GM12878 (cell line): Measurements from ENCODE around the gene MMD2. TPM values are rescaled to one million over a fixed set of nuclear protein-coding genes. Genes with fewer than 3 reads are reported as not detected.

Experiments used
- ATAC-seq: fragments of 200-7000 bp; cut with Tn5 transposase; 3 replicates; pipeline ENCODE4 v1.9.1; 2020; ENCODE audit warnings: mild to moderate bottlenecking, moderate library complexity
- BruUV-seq: library from RNA; stranded (reverse); fragments of 400-500 nt; replicated peaks from 2 replicates; lab custom pipeline; 2021; lab: Mats Ljungman, UMichigan
- CTCF ChIA-PET: fragments of 300-600 bp; sonication (Branson Sonifier 250); formaldehyde crosslinking; extraction: SDS; loops from one replicate; lab custom pipeline; 2021; ENCODE audit warnings: inconsistent platforms; lab: Yijun Ruan, JAX
- POLR2A ChIA-PET: fragments of 350-600 bp; formaldehyde crosslinking; extraction: SDS; loops from one replicate; lab custom pipeline; 2021; ENCODE audit warnings: inconsistent platforms; lab: Charles Lee
- RAD21 ChIA-PET: fragments of 300-600 bp; sonication (Branson Sonifier 250); formaldehyde crosslinking; loops from one replicate; lab custom pipeline; 2023; ENCODE audit warnings: antibody characterized with exemption; ENCODE audit not compliant: unreplicated experiment; lab: Charles Lee
- SMC1A ChIA-PET: fragments of 300-600 bp; sonication (Branson Sonifier 250); formaldehyde crosslinking; loops from one replicate; lab custom pipeline; 2023; ENCODE audit not compliant: unreplicated experiment, uncharacterized antibody; lab: Charles Lee
- DNase-seq: peaks from one replicate; pipeline ENCODE4 v3.0.0-alpha.2; 2011; ENCODE audit warnings: low read depth, low spot score
- FAIRE-seq: peaks from 3 replicates; lab custom pipeline; 2011; peaks lifted over from hg19 to GRCh38; lab: Jason Lieb, UNC
- H2AFZ ChIP-seq: 2 replicates; pipeline ENCODE4 v1.6.0; 2011; ENCODE audit warnings: low read depth, low read length, control low read depth; ENCODE audit not compliant: control insufficient read depth
- H3K27ac ChIP-seq: 2 replicates; pipeline ENCODE4 v1.5.1; 2011; ENCODE audit warnings: control low read depth; ENCODE audit not compliant: control insufficient read depth, insufficient read depth
- H3K27me3 ChIP-seq, 2 experiments: replicated peaks in 1 of 2; 2 replicates each; pipeline versions ENCODE4 v1.6.0 to v1.6.1; 2011; ENCODE audit warnings: low read length in 1 of 2; ENCODE audit not compliant: control insufficient read depth in 2 of 2, insufficient read depth in 2 of 2
- H3K36me3 ChIP-seq, 2 experiments: 2 replicates each; pipeline ENCODE4 v1.5.1; 2011; ENCODE audit warnings: low read length in 1 of 2; ENCODE audit not compliant: control insufficient read depth in 2 of 2, insufficient read depth in 2 of 2
- H3K4me1 ChIP-seq: 2 replicates; pipeline ENCODE4 v1.6.1; 2011; ENCODE audit warnings: mild to moderate bottlenecking, low read length, moderate library complexity, mixed read lengths; ENCODE audit not compliant: control insufficient read depth, insufficient read depth
- H3K4me2 ChIP-seq: 2 replicates; pipeline ENCODE4 v1.6.0; 2011; ENCODE audit warnings: control low read depth; ENCODE audit not compliant: control insufficient read depth, insufficient read depth
- H3K4me3 ChIP-seq: fragments of 200-600 bp; sonication (generic); 2 replicates; pipeline ENCODE4 v1.5.1; 2016
- H3K79me2 ChIP-seq: 2 replicates; pipeline ENCODE4 v1.6.0; 2011; ENCODE audit warnings: low read length; ENCODE audit not compliant: control insufficient read depth, insufficient read depth
- H3K9ac ChIP-seq: 2 replicates; pipeline ENCODE4 v1.8.0; 2011; ENCODE audit warnings: low read length, control low read depth, mixed read lengths; ENCODE audit not compliant: control insufficient read depth, insufficient read depth
- H3K9me3 ChIP-seq: replicated peaks from 3 replicates; pipeline ENCODE4 v1.5.1; 2011; ENCODE audit warnings: mild to moderate bottlenecking, low read length; ENCODE audit not compliant: control insufficient read depth, insufficient read depth
- H4K20me1 ChIP-seq: 2 replicates; pipeline ENCODE4 v1.6.0; 2011; ENCODE audit not compliant: control insufficient read depth, insufficient read depth
- CEBPB ChIP-seq, 2 experiments: fragments of 150-350 bp in 1 of 2; IDR thresholded peaks; 2 replicates each; pipeline ENCODE4 v1.6.1; 2012 to 2014; ENCODE audit warnings: low read depth in 2 of 2, low read length in 2 of 2, borderline replicate concordance in 1 of 2, inconsistent platforms in 1 of 2
- E2F4 ChIP-seq: IDR thresholded peaks from 2 replicates; pipeline ENCODE4 v1.6.1; 2012; ENCODE audit warnings: low read depth, low read length, improper control_type of control experiment
- EED ChIP-seq: sonication (generic); IDR thresholded peaks from 2 replicates; pipeline ENCODE4 v1.6.1; 2016; ENCODE audit warnings: antibody characterized with exemption, low read depth
- MEF2A ChIP-seq: IDR thresholded peaks from 2 replicates; pipeline ENCODE4 v1.6.1; 2011; ENCODE audit warnings: low read depth, mild to moderate bottlenecking, low read length, moderate library complexity; ENCODE audit not compliant: insufficient read depth
- SIX5 ChIP-seq: IDR thresholded peaks from 2 replicates; pipeline ENCODE4 v1.6.1; 2011; ENCODE audit warnings: mild to moderate bottlenecking, low read depth, low read length, moderate library complexity; ENCODE audit not compliant: severe bottlenecking
- STAT1 ChIP-seq: fragments of 450-650 bp; conservative IDR thresholded peaks from 2 replicates; pipeline ENCODE4 v1.6.1; 2014; ENCODE audit warnings: antibody characterized with exemption, mild to moderate bottlenecking
- ZBED1 ChIP-seq: IDR thresholded peaks from 2 replicates; pipeline ENCODE4 v1.6.1; 2016; ENCODE audit warnings: borderline replicate concordance
- WGBS: methylation state at CpG from one replicate; pipeline ENCODE4 v1.1.6; 2016; ENCODE audit warnings: low lambda C conversion rate; ENCODE audit not compliant: insufficient replicate concordance, insufficient coverage; ENCODE audit errors: missing lambda C conversion rate; 5-methylcytosine and 5-hydroxymethylcytosine counted together
- in situ Hi-C: fragments of 300-500 bp; cut with MboI; formaldehyde crosslinking; loops from 9 replicates; pipeline ENCODE4 v1.14.3; 2018; ENCODE audit warnings: mixed read lengths
- intact Hi-C: fragments of 100-400 bp; cut with micrococcal nuclease; formaldehyde crosslinking; loops from one replicate; pipeline ENCODE4 v1.14.2; 2022; ENCODE audit not compliant: unreplicated experiment
- polyA plus RNA-seq, 11 experiments: library from polyadenylated mRNA; depleted of rRNA in 4 of 11; unstranded in 6 of 11; stranded (reverse) in 5 of 11; fragments of >200 nt; fragmentation: Nextera tagmentation in 4 of 11; fragmentation: Illumina TruSeq in 1 of 11; extraction: Ambion mirVana in 4 of 11; extraction: Trizol in 1 of 11; gene quantifications; 1 replicate in 1 of 11; 2 replicates in 10 of 11; pipeline versions ENCODE4 v1.2.1 to v1.2.3, GENCODE V29; 2011 to 2016; ENCODE audit warnings: inconsistent platforms in 2 of 11, missing spikeins in 2 of 11, low read depth in 1 of 11
- total RNA-seq, 4 experiments: library from RNA; depleted of rRNA in 3 of 4; stranded (reverse); fragments of >200 nt in 3 of 4; fragmentation: Illumina TruSeq in 1 of 4; extraction: Trizol in 1 of 4; gene quantifications; 2 replicates each; pipeline versions ENCODE4 v1.2.1 to v1.2.3, GENCODE V29; 2013 to 2021

The MMD2 gene
- total and polyA plus RNA-seq, 10 of the 15 experiments (the other 5 are each of a cell fraction or from before 2014, with no cell fraction given), result not detected

DNA sequence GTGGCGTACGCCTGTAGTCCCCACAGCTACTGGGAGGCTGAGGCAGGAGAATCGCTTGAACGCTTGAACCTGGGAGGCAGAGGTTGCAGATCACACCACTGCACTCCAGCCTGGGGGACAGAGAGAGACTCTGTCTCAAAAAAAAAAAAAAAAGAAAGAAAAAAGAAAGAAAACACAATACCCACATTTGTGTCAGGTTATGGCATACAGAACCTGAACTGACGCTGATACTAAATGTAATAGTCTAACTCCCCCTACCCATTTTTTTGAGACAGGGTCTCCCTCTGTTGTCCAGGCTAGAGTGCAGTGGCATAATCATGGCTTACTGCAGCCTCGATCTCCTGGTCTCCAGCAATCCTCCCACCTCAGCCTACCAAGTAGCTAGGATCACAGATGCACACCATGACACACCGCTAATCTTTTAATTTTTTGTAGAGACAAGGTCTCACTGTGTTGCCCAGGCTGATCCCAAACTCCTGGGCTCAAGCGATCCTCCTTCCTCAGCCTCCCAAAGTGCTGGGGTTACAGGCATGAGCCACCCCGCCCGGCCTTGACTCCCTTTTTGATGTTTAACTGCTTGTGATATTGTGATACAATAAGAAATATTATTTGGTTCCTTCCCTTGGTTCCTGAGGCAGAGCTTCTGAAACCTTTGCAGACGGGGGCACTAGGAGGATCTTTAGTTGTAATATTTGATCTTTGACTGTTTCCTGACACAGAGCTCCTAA, 6.5 kb upstream of the MMD2 start (continued):
- TF ChIP-seq ZBED1, result no peak
- TF ChIP-seq E2F4, result no peak
- no peak for TF ChIP-seq MEF2A
- no peak for TF ChIP-seq CEBPB (IDR thresholded peaks at IDR 0.05; ENCODE audit: borderline replicate concordance in 1 of 2, low read depth in 2 of 2, low read length in 2 of 2)
- TF ChIP-seq STAT1, result no peak

GRCh38 chr7:4964506-4964905, 5.5 kb upstream of the MMD2 start:
- BruUV-seq, result no TSS peak
- H3K27me3 ChIP-seq, result no peaks in the 10 kb centered on the region; a peak in 1 of 4 replicates
- no peak for TF ChIP-seq SIX5
- TF ChIP-seq EED, result no peak
- 45% methylated on average over 11 of the region's 11 CpGs for WGBS
- intact Hi-C loops, result no loop called here
- no peaks in the 10 kb centered on the region for H4K20me1 ChIP-seq
- no peak overlapping the region for H2AFZ ChIP-seq
- H3K4me2 ChIP-seq, result no peak overlapping the region
- no peak for ATAC-seq
- H3K36me3 ChIP-seq, result no peaks in the 10 kb centered on the region
- ChIA-PET POLR2A (no interaction called here), RAD21 (no interaction called here), SMC1A (no interaction called here), CTCF (interaction anchor here (0.6 kb wide), 1 partner anchor 36 kb away, joined by 3 read pairs; no protein-coding TSS in a partner anchor)
- no peaks in the 10 kb centered on the region for H3K4me1 ChIP-seq
- H3K9me3 ChIP-seq, result no peaks in the 10 kb centered on the region
- no peak for DNase-seq
- no peak overlapping the region for H3K27ac ChIP-seq
- H3K4me3 ChIP-seq, result no peak overlapping the region
- FAIRE-seq, result no peak
- no peaks in the 10 kb centered on the region for H3K79me2 ChIP-seq
- in situ Hi-C loops, result no loop called here
- no peak overlapping the region for H3K9ac ChIP-seq
